CD8-positive, alpha-beta memory T cell (primary cell): ENCODE measurements around the gene NECTIN1. TPM values are rescaled to one million over a fixed set of nuclear protein-coding genes. Genes with fewer than 3 reads are reported as not detected.
"Not testable (repeated sequence)": the region's sequence is repeated elsewhere in the genome, so short reads cannot be mapped to it uniquely, and the experiment has no call there.

Source experiments
- CTCF ChIA-PET: fragments of 350-600 bp; sonication (Branson Sonifier 250); formaldehyde crosslinking; loops from one replicate; lab custom pipeline; 2021; ENCODE audit warnings: antibody characterized with exemption; lab: Charles Lee
- POLR2A ChIA-PET: fragments of 350-600 bp; sonication (Branson Sonifier 250); formaldehyde crosslinking; loops from one replicate; lab custom pipeline; 2021; ENCODE audit warnings: antibody characterized with exemption; lab: Charles Lee
- DNase-seq, 5 donors: peaks; one replicate each; pipeline versions ENCODE4 v3.0.0 to v3.0.0-alpha.2; 2020 to 2022; ENCODE audit warnings: mixed read lengths in 1 of 5
- H3K27ac ChIP-seq: one replicate; pipeline ENCODE4 v1.7.0; 2013; ENCODE audit warnings: low read depth, mild to moderate bottlenecking, low read length, moderate library complexity
- H3K27me3 ChIP-seq: 2 replicates; pipeline ENCODE4 v1.7.0; 2013; ENCODE audit warnings: low read length, mild to moderate bottlenecking; ENCODE audit not compliant: insufficient read depth, poor library complexity, severe bottlenecking
- H3K36me3 ChIP-seq: 2 replicates; pipeline ENCODE4 v1.7.0; 2013; ENCODE audit warnings: mild to moderate bottlenecking, low read length, moderate library complexity; ENCODE audit not compliant: insufficient read depth
- H3K4me1 ChIP-seq: 2 replicates; pipeline ENCODE4 v1.7.0; 2013; ENCODE audit warnings: mild to moderate bottlenecking, low read length, moderate library complexity; ENCODE audit not compliant: insufficient read depth
- H3K4me3 ChIP-seq: 2 replicates; pipeline ENCODE4 v1.7.0; 2013; ENCODE audit warnings: mild to moderate bottlenecking, low read length
- H3K9me3 ChIP-seq: 2 replicates; pipeline ENCODE4 v1.7.0; 2013; ENCODE audit warnings: mild to moderate bottlenecking, low read length
- H3K27ac Mint-ChIP-seq, 8 donors: one replicate each; pipeline ENCODE4 v1.8.0; 2020 to 2021; ENCODE audit warnings: mixed read lengths in 8 of 8, mild to moderate bottlenecking in 6 of 8, inconsistent platforms in 3 of 8, moderate library complexity in 3 of 8
- H3K27me3 Mint-ChIP-seq, 2 donors: one replicate each; pipeline ENCODE4 v1.8.0; 2020 to 2021; ENCODE audit warnings: mixed read lengths in 2 of 2, mild to moderate bottlenecking in 1 of 2, moderate library complexity in 1 of 2
- H3K36me3 Mint-ChIP-seq, 3 donors: one replicate each; pipeline ENCODE4 v1.8.0; 2020 to 2021; ENCODE audit warnings: mixed read lengths in 3 of 3, inconsistent platforms in 1 of 3, mild to moderate bottlenecking in 1 of 3
- H3K4me1 Mint-ChIP-seq, 3 donors: one replicate each; pipeline ENCODE4 v1.8.0; 2020 to 2021; ENCODE audit warnings: mixed read lengths in 3 of 3, inconsistent platforms in 1 of 3, mild to moderate bottlenecking in 1 of 3
- H3K4me3 Mint-ChIP-seq, 7 donors: one replicate each; pipeline ENCODE4 v1.8.0; 2020 to 2021; ENCODE audit warnings: mixed read lengths in 7 of 7, mild to moderate bottlenecking in 6 of 7, moderate library complexity in 4 of 7, inconsistent platforms in 2 of 7
- H3K9me3 Mint-ChIP-seq, 5 donors: one replicate each; pipeline ENCODE4 v1.8.0; 2020 to 2022; ENCODE audit warnings: mixed read lengths in 5 of 5, mild to moderate bottlenecking in 3 of 5, moderate library complexity in 2 of 5, inconsistent platforms in 1 of 5
- polyA plus RNA-seq: library from polyadenylated mRNA; unstranded; fragments of 300-500 nt; fragmentation: Illumina TruSeq; gene quantifications from one replicate; pipeline ENCODE4 v1.2.3, GENCODE V29; 2021
- total RNA-seq, 2 experiments: library from RNA; stranded (reverse); gene quantifications; one replicate each; pipeline ENCODE4 v1.2.3, GENCODE V29; 2021

The NECTIN1 gene
- total and polyA plus RNA-seq, 3 experiments from 2014 or later = 0.35 to 3.8 (median 3.0) TPM

DNA sequence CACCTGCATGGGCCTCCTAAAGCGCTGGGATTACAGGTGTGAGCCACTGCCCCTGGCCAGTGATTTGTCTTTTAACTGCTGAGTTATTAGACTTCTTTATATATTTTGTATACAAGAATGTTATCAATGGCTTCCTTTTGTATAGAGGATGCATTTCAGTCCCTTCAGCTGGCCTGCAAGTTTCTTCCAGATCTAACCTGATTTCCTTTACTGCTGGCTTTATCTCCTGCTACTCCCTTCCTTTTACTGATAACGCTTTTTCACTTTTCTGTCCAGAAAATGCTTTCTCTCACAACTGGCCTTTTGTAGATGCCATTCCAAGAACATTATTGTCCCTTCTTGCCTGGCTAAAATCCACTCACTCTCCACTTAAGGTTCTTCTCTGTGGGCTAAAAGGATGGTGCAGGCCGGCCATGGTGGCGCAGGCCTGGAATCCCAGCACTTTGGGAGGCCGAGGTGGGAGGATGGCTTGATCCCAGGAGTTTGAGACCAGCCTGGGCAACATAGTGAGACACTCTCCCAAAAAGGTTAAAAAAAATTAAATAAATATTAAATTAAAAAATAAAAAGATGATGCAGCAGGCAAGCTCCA is 118.1 kb downstream of the NECTIN1 start:
- peaks cover 0 to 1% (median 0%) of the 10 kb centered on the region in 5 donors for H3K9me3 Mint-ChIP-seq
- H3K27me3 Mint-ChIP-seq = peaks cover 2 to 15% of the 10 kb centered on the region in 2 donors
- no peaks in the 10 kb centered on the region for H3K4me1 ChIP-seq
- H3K9me3 ChIP-seq = no peaks in the 10 kb centered on the region
- no peak overlapping the region for H3K27ac Mint-ChIP-seq
- no peak overlapping the region for H3K27ac ChIP-seq
- no peaks in the 10 kb centered on the region for H3K36me3 ChIP-seq
- no peak overlapping the region for H3K4me3 Mint-ChIP-seq
- DNase-seq = no peak
- no peak overlapping the region for H3K4me3 ChIP-seq
- peaks cover 4% of the 10 kb centered on the region for H3K27me3 ChIP-seq
- no peaks in the 10 kb centered on the region for H3K4me1 Mint-ChIP-seq
- ChIA-PET CTCF (no interaction called here), POLR2A (no interaction called here)
- no peaks in the 10 kb centered on the region for H3K36me3 Mint-ChIP-seq

GRCh38 chr11:119608781-119609180 is 120.2 kb downstream of the NECTIN1 start:
- Mint-ChIP-seq H3K27me3 (peaks cover 8 to 24% of the 10 kb centered on the region in 2 donors), H3K36me3 (no peaks in the 10 kb centered on the region), H3K27ac (no peak overlapping the region), H3K9me3 (peaks cover 0 to 1% (median 0%) of the 10 kb centered on the region in 5 donors), H3K4me3 (no peak overlapping the region), H3K4me1 (no peaks in the 10 kb centered on the region)
- POLR2A ChIA-PET = no interaction called here
- Histone ChIP-seq H3K27ac (no peak overlapping the region), H3K27me3 (peaks cover 4% of the 10 kb centered on the region), H3K4me1 (no peaks in the 10 kb centered on the region), H3K4me3 (no peak overlapping the region), H3K9me3 (no peaks in the 10 kb centered on the region), H3K36me3 (no peaks in the 10 kb centered on the region)
- CTCF ChIA-PET = no interaction called here
- no peak for DNase-seq

DNA sequence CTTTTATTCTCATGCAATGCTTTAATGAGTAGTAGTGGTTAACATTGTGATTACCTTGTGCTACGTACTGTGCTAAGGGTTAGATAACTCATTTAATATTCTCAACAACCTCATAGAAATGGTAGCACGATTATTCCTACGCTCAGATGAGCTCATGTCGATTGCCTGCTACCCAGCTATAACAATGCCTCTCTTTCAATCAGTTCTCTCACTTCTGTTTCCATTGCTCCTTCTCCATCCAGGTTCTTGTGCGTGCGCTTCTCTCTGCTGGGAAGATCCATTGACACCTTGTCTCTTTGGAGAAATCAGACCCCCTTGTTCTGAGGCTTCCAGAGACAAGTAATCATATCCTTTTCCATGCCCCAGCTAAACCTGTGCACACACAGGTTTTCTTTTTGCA is 120.8 kb downstream of the NECTIN1 start:
- Mint-ChIP-seq H3K9me3 (peaks cover 0 to 1% (median 0%) of the 10 kb centered on the region in 5 donors), H3K27ac (no peak overlapping the region), H3K4me3 (no peak overlapping the region), H3K4me1 (no peaks in the 10 kb centered on the region), H3K27me3 (peaks cover 7 to 29% of the 10 kb centered on the region in 2 donors), H3K36me3 (no peaks in the 10 kb centered on the region)
- Histone ChIP-seq H3K4me1 (no peaks in the 10 kb centered on the region), H3K27ac (no peak overlapping the region), H3K9me3 (no peaks in the 10 kb centered on the region), H3K36me3 (no peaks in the 10 kb centered on the region), H3K4me3 (no peak overlapping the region), H3K27me3 (peaks cover 3% of the 10 kb centered on the region)
- no peak for DNase-seq
- ChIA-PET CTCF (no interaction called here), POLR2A (no interaction called here)

DNA sequence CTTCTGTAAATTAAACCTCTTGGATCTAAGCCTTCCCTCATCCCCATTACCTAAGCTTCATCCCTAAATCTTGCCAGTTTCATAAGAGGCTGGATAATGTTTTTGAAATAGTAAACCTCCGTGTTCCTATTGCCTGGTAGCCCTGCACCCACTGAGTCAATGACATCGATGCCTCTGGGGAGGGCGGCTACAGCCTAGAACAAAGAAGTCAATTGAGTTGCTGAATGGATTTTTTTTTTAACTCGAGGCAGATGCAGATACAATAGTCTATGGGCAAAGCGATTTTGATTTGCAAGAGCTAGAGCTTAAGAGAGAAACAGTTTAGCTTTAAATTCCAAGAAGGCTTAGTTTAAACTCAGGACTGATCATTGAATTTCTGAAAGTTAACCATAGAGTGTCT is 121.3 kb downstream of the NECTIN1 start:
- H3K27ac ChIP-seq = no peak overlapping the region
- DNase-seq = no peak
- no peak overlapping the region for H3K4me3 ChIP-seq
- Mint-ChIP-seq H3K27ac (no peak overlapping the region), H3K9me3 (peaks cover 0 to 1% (median 0%) of the 10 kb centered on the region in 5 donors), H3K4me1 (no peaks in the 10 kb centered on the region), H3K27me3 (peaks cover 6 to 29% of the 10 kb centered on the region in 2 donors), H3K36me3 (no peaks in the 10 kb centered on the region), H3K4me3 (no peak overlapping the region)
- no peaks in the 10 kb centered on the region for H3K27me3 ChIP-seq
- CTCF ChIA-PET = no interaction called here
- H3K9me3 ChIP-seq = no peaks in the 10 kb centered on the region
- H3K36me3 ChIP-seq = no peaks in the 10 kb centered on the region
- POLR2A ChIA-PET = no interaction called here
- no peaks in the 10 kb centered on the region for H3K4me1 ChIP-seq

DNA sequence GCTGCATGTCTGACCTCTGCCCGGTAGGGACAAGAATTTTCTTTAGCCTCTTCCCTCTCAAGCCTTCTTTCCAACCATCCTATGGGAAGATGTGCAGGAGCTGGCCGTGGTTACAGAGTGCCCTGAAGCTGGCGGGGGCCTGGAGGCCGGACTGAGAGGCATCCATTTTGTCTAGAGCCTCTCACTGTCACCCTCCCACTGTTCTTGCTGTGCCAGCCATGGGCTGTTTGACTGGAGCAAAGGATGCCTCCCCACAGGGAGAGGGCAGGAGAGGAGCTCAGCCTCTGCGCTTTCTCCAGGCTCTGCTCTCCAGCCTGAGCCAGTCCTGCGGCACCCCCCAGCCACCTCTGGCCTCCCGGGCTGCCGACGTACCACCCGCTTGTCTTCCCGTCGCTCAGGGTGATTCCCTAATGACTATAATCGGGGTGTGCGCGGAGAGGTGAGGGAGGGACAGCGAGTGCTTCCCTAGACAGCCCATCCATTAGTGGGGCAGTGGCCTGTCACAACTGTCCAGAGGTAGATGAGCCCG is 123.8 kb downstream of the NECTIN1 start:
- Mint-ChIP-seq H3K4me1 (no peaks in the 10 kb centered on the region), H3K9me3 (peaks cover 0 to 1% (median 0%) of the 10 kb centered on the region in 5 donors), H3K4me3 (no peak overlapping the region), H3K36me3 (no peaks in the 10 kb centered on the region), H3K27ac (no peak overlapping the region), H3K27me3 (peaks cover 8 to 34% of the 10 kb centered on the region in 2 donors)
- no peaks in the 10 kb centered on the region for H3K36me3 ChIP-seq
- peaks cover 5% of the 10 kb centered on the region for H3K27me3 ChIP-seq
- no peak overlapping the region for H3K27ac ChIP-seq
- no peaks in the 10 kb centered on the region for H3K4me1 ChIP-seq
- no peak for DNase-seq
- no peak overlapping the region for H3K4me3 ChIP-seq
- POLR2A ChIA-PET = no interaction called here
- CTCF ChIA-PET = no interaction called here
- H3K9me3 ChIP-seq = no peaks in the 10 kb centered on the region

GRCh38 chr11:119602745-119603373 is 126.1 kb downstream of the NECTIN1 start:
- no peak overlapping the region for H3K27ac Mint-ChIP-seq
- H3K9me3 ChIP-seq = no peaks in the 10 kb centered on the region
- H3K36me3 Mint-ChIP-seq = no peaks in the 10 kb centered on the region
- H3K36me3 ChIP-seq = no peaks in the 10 kb centered on the region
- no peaks in the 10 kb centered on the region for H3K9me3 Mint-ChIP-seq
- no peak for DNase-seq
- H3K4me3 Mint-ChIP-seq = no peak overlapping the region
- ChIA-PET CTCF (no interaction called here), POLR2A (no interaction called here)
- no peak overlapping the region for H3K4me3 ChIP-seq
- H3K4me1 ChIP-seq = no peaks in the 10 kb centered on the region
- H3K4me1 Mint-ChIP-seq = no peaks in the 10 kb centered on the region
- no peak overlapping the region for H3K27ac ChIP-seq
- H3K27me3 ChIP-seq = peaks cover 5% of the 10 kb centered on the region
- H3K27me3 Mint-ChIP-seq = peaks cover 8 to 33% of the 10 kb centered on the region in 2 donors

DNA sequence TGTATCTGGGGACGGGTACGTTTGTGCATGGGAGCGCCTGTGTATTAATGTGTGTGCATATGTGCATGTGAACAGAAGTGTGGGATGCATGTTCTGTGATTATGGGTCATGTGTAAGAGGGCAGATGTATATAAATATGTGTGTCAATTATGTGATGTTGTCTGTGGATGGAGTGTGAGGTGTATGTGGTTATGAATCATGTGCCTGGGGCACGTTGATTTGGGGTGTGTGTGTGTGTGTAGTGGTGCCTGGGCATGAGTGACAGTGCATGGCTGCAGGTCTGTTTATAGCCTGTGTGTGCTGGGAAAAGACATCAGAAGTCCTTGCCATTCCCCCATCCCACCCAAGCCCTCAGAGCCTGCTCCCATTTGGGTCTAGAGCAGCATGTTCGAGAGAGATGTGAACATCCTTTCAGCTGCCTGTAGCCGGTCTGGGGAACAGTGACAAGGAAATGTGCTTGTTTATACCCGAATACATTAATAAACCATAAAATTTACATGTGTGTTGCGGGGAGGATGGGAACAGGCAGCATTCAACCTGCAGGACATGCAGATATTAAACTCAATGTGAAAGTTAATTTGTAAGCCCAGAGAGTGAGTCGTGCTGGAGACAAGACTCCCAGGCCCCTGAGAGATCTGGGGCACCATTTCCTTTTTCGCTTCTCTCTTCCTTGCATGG is 129.0 kb downstream of the NECTIN1 start:
- Mint-ChIP-seq H3K9me3 (no peaks in the 10 kb centered on the region), H3K4me3 (no peak overlapping the region), H3K27ac (no peak overlapping the region), H3K4me1 (no peaks in the 10 kb centered on the region), H3K27me3 (peaks cover 8 to 36% of the 10 kb centered on the region in 2 donors), H3K36me3 (no peaks in the 10 kb centered on the region)
- ChIA-PET POLR2A (no interaction called here), CTCF (no interaction called here)
- no peak for DNase-seq
- no peaks in the 10 kb centered on the region for H3K9me3 ChIP-seq
- H3K4me3 ChIP-seq = no peak overlapping the region
- no peaks in the 10 kb centered on the region for H3K4me1 ChIP-seq
- H3K27ac ChIP-seq = no peak overlapping the region
- H3K27me3 ChIP-seq = peaks cover 5% of the 10 kb centered on the region
- no peaks in the 10 kb centered on the region for H3K36me3 ChIP-seq

DNA sequence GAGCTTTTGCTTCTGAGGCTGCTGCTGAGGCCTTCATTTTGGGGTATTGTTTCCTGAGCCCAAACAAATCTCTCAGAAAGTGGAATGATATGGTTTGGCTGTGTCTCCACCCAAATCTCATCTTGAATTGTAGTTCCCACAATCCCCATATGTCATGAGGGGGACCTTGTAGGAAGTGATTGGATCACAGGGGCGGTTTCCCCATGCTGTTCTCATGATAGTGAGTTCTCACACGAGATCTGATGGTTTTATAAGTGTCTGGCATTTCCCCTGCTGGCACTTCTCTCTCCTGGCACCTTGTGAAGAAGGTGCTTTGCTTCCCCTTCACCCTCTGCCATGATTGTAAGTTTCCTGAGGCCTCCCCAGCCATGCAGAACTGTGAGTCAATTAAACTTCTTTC is 133.1 kb downstream of the NECTIN1 start:
- DNase-seq, H3K4me3 ChIP-seq, H3K36me3 Mint-ChIP-seq, H3K9me3 Mint-ChIP-seq, H3K9me3 ChIP-seq, H3K27ac Mint-ChIP-seq, H3K4me1 Mint-ChIP-seq, H3K4me1 ChIP-seq, H3K27me3 ChIP-seq, H3K36me3 ChIP-seq, CTCF ChIA-PET, POLR2A ChIA-PET, H3K4me3 Mint-ChIP-seq: not testable (repeated sequence)
- peak overlapping the region; percentile 64 for H3K27ac ChIP-seq
- H3K27me3 Mint-ChIP-seq = peaks cover 0 to 25% of the 10 kb centered on the region in 2 donors
